HG02759 (cell line): ENCODE results near the gene C8B.

Experiments
- ATAC-seq: cut with Tn5 transposase; IDR thresholded peaks from one replicate; pipeline ENCODE4 v1.9.1; 2021; ENCODE audit warnings: mild to moderate bottlenecking, moderate library complexity; ENCODE audit not compliant: unreplicated experiment

C8B gene

DNA sequence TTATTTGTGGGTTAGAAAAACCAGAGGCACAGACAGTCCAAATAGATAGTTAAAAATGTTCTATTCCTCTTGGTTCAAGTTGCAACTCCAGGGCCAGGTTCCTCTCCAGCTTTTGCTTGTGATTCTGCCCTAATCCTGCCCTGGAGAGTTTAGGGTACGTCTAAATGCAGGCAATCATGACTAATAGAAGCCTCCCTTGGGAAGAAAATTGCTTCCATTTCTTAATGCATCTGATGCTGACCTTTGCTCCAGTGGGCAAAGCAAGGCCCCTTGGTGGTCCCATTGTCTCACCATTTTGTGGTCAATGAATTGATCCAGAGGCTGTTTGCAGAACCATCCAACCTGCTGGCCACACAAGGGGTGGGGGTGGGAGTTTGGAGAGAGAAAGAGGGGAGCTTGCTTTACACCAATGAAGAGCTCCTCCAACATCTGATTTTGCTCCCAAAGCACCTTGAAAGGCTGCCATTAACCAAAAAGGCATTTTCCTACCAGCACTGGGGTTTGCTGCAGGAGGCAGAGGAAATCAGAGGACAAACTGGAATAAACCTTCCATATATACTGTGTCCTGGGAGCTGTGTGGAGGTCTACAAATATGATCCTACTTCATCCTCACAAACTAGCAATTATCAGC, 31.3 kb downstream of the C8B start:
- no peak for ATAC-seq

DNA sequence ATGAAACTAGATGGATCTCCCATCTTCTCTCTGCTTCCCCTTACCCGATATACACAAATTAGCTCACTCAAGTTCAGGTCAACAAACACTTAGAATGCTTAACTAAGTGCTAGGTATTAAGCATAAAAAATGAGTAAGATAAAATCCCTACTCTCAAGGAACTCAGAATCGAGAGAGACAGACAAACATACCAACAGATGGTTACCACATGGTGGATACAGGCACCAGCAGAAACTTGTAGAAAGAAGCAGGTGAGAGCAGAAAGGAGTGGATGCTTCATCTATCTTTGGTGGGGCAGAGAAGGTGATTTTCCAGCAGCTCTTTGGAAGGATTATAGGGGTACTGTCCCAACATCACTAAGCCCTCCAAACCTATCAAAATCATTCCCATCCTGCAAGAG, 32.2 kb downstream of the C8B start:
- no peak for ATAC-seq

DNA sequence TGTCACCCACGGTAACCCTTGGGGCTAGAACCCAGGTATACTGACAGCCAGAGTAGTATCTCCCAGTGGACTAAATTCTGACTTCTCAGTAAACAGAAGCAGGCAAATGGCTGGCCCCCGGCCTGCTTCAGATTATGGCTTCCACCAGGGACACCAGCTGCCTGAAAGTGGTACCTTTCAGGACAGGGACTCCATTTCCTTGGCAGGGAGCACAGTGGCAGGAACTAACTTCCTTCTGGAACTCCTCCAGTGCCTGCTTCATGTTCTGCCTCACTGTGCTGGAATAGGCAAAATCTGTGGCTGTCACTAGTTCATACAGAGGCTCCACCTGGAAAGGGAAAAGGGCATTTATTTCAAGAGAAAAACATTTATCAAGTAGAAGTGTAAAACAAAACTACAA, 32.7 kb downstream of the C8B start:
- ATAC-seq = no peak

DNA sequence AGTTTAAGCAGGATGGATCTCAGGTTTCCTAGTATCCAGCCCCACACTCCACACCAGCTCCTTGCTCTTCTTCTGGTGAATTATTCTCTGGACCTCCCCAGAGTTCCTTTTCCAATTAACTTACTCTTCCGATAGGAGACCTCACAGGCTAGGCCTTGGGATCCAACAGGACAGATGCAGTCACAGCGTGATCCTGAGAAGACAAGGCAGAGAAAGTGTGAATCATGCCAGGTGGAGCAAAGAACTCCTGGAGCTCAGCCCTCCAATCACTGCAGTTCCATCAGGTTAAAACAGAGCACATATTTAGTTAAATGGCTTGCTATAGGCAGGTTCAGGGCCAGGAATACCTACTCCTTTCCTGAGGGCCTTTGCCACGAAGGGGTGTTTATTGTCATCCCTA, 34.1 kb downstream of the C8B start:
- ATAC-seq = no peak

DNA sequence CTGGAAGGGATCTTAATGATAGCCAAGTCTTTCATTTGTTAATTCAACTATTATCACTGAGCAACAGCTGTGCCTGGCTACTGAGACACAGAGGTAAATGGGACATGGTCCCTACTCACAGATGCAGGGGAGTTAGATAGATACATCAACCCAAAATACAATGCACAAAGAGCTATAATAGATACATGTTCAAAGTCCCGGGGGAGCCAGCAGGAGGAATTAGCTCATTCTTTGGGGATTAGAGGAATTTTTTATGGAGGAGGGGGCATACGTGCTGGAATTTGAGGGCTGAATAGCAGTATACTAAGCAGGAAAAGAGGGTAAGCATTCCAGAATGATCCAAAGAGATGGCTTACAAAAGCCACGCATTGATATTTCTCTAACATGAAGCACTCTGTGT, 34.6 kb downstream of the C8B start:
- ATAC-seq = no peak

DNA sequence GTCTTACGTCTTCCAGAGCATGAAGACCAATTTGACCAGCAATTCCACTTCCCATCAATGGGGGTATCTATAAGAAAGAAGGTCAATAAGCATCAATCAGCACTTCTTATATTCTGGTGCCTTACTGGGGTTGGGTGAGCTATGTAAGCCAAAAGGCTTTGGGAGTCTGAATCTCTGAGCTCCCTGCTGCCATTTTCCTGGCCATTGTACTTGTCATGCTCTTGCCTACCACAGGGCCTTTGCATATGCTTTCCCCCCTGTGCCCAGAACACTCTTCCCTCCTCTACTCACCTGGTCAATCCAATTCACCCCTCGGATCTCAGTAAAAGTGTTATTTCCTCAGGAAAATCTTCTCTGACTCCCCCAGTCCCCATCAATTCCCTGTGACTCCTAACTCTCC, 36.3 kb downstream of the C8B start:
- no peak for ATAC-seq

DNA sequence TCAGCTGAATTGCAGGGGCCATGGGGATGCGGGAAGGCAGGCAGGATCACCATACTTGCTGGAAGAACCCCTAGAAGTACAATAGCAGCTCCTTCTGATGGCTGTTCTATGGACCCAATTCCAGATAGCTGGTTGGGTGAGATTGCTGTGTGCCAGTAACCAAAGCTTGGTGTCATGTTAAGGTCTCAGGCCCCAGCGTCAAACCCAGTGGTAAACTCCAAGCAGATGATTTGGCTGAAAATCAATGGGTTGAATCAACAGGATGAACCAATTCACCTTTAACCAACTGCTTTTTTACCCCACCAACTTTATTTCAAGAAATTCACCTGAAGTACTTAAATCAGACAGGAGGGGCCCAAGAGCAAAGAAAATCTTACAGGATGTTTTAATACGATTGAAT, 37.8 kb downstream of the C8B start:
- ATAC-seq = no peak

DNA sequence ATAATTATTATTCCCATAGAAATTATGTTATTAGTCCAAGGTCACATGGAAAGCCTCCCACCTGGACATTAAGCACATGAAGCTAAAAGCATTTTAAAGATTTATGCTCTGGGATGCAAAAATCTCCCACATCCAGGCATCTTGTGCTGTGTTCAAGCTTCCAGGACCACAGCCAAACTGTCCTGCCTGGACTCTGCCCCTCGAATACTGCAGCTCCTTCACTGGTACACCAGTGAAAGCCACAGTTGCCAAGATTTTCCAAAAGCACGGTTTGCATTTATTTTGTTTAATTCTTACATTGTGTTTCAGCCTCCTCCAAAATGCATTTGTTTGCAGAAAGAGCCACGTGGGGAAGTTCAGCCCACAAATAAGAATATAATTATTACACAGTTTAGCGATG, 38.6 kb downstream of the C8B start:
- no peak for ATAC-seq

DNA sequence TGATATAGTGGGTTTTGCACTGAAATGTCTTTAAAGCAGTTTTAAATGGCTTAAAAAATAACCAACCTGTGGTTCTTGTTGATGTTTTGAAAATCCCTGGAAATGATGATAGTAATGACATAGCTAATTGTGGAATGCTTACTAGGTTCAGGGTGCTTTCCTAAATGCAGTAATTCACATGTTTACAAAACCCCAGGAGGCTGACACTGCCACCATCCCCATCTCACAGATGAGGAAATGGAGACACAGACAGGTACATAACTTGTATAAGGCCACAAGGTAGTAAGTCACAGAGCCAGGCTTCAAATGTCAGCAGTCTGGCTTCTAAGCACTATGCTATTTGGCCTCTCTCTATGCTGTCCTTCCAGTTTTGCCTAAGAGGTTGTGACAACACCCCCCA, 40.6 kb downstream of the C8B start:
- ATAC-seq = no peak

DNA sequence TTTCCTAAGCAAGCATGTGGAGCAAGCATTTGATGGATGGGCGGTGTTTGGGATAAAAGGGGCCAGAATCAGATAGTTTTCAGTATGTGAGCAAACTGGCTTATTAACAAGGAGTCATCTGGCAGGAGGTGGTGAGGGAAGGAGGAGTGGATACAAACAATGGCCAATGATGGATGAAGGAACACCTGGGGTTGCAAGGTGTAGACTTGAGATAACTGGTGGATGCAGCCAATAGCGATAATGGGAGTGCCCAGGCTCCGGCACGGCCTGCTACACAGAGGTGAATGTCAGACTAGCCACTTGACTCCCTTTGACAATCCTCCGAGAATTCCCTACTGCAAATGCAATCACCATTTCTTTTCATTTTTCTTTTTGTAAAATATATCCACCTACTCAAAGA, 41.7 kb downstream of the C8B start:
- no peak for ATAC-seq

DNA sequence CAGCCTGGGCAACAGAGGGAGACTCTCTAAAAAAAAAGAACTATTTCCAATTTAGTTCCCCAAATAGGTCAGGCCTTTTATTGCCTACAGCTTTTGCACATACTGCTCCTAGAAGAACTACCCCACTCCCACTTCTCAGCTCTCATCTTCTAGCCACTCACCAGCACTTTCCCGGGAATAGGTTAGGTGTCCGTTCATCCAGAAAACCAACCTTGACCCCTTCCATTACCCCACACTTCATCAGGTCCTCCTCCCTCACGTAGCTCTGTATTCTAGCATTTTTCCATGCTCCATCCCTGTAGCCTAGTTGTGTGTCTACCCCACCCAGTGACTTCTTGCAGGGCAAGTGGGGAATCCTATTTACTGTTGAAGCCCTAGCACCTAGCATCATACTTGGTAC, 42.6 kb downstream of the C8B start:
- no peak for ATAC-seq

DNA sequence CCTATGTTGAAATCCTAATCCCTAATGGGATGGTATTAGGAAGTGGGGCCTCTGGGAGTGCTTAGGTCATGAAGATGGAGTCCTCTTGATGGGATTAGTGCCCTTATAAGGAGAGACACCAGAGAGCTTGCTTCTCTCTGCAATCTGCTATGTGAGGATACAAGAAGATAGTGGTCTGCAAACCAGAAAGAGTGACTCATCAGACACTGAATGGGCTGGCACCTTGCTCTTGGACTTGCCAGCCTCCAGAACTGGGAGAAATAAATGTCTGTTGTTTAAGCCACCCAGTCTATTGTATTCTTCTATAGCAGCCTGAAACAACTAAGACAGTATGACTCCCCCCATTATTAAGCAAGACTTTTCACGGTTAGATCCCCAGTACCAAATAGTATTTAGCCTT, 43.3 kb downstream of the C8B start:
- ATAC-seq = no peak

DNA sequence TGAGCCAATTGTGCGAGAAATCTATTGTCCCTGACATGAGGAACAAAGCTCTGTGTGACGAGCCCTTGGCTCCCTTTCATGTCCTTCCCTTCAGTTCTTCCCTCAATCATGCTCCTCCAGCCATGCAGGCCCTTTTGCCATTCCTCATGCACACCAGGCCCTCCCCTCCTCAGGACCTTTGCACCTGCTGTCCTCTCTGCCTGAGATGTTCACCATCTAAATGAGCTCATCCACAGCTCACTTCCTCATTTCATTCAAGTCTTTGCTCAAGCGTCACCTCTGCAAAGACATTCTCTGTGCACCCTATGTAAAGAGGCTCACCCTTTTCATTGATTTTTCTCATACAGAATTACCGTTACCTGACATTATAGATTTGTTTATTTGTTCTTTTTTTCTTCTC, 43.7 kb downstream of the C8B start:
- no peak for ATAC-seq

DNA sequence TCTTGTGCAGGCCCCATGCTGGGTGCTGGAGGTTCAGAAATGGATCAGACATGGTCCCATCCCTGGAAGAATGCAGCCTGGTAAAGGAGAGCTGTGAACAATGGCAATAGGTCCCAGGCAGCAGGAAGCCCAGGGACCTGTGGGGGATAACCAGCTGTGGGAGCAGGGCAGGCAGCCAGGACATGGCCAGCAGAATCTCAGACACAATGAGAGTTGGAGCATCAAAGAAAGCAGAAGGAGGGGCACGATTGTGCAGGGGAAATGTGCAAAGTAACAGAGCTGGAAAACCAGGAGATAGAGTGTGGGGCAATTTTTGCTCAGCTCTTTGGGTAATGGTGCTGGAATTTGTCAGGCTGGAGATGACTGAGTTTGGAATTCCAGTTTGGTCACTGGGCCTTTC, 44.3 kb downstream of the C8B start:
- ATAC-seq = no peak

DNA sequence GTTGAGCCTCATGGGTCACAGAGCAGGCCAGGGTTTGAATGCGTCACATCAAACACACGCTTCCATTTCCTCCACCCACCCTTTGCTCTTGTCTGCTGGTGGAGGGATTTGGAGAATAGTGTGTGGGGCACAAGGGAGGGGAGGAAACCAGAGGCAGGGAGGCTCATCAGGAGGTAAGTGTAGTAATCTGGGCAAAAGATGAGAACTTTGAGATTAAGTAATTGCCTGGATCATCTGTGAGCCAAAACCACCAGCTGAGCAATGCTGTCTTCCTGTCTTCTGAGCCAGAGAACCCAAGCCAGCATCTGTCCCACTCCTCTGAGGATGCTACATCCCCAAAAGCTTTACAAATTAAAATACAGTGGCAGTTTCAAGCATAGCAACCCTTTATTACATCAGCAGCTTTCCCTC, 45.2 kb downstream of the C8B start:
- ATAC-seq = no peak

DNA sequence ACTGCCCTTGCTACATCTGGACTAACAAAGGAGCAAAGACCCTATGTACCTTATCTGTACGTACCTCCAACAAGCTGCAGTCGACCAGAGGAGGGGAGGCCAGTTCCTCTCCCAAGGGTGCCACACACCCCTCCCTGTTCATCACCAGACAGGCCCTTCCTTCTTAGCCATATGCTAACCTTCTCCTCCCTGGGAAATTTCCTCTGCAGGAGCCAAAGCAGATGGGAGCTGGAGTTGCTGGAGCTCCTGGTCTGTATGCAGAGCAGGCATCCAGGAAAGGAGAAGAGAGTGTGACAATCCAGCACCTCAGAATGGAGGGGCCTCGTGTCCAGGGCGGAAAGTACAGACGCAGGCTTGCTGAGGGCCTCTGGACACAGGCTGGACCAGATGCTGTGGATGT, 48.5 kb downstream of the C8B start:
- ATAC-seq = no peak

DNA sequence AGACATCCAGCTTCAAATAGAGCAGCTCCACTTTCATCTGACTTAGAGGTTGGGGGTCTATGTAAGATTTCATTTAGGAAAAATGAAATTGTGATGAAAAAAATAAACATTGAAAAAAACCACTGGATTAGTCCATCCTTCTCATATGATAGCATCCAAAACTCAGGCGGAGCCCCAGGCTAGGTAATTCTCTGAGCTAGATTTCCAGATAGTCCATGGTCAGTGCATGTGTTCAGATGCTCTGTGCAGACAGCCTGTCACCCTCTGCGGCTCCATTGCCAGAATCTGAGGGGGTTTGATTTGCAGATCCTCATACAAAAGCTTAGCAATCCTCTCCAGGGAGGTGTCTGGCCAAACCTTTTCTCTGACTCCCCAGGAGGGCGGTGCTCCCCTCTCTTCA, 49.2 kb downstream of the C8B start:
- ATAC-seq = no peak

DNA sequence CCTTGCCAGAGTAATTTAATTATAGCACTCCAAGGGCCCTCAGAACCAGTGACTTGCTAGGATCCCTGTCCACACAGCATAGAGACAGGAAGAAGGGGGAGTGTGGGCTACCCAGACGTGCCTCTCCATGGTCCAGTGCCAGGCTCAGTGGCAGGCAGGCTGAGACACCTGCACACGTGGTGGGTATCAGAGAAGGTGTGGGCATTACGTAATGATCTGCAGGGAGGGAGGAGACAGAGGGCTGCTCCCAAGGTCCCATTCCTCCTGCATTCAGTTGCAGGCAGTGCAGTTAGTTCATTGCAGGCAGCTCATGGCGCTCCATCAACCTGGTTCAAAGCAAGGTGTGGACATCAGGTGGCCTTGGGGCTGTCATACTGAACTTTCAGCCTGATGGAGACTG, 49.9 kb downstream of the C8B start:
- no peak for ATAC-seq

DNA sequence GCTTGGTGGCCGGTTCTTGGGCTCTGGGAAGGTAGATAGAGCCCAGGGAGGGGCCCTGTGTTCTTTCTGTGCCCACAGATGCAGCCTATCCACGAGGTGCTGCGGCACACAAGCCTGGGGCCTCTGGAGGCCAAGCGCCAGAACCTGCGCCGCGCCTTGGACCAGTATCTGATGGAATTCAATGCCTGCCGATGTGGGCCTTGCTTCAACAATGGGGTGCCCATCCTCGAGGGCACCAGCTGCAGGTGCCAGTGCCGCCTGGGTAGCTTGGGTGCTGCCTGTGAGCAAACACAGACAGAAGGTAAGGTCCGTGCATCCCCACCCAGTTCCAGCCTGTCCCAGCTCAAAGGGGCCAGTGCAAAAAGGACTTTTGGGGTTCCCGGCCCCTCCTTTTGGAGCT, 53.5 kb downstream of the C8B start:
- ATAC-seq = no peak

DNA sequence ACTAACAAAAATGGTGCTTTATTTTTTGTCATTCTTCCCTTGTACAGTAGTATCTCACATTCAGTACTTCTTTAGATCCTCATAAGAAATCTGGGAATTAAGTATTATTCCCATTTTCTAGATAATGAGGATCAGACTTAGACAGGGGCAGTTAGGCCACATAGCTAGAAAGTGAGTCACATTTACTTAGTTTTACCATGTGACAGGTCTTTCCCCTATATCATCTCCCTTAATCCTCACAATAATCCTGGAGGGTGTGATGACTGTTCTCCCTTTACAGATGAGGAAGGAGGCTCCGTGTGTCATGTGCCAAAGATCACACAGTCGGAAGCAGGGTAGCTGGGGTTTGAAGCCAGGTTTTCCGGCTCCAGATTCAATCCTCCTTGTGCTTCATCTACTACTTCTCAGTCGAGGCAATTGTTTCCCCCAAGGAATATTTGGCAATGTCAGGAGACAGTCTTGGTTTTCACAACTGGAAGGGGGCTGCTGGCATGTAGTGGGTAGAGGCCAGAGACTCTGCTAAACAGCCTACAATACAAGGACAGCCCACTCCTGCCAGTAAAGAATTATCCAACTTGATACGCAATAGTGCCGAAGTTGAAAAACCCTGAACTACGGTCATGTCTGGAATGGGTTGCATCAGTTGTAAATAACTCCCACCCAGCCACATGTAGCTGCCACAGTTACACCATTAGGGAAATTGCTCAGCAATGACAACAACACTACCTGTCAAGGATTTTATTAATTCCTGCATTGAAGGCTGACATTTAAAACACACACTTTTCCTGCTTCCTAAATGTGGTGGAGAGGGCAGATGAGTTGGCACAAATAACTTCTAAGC, 54.5 kb downstream of the C8B start:
- ATAC-seq = no peak

DNA sequence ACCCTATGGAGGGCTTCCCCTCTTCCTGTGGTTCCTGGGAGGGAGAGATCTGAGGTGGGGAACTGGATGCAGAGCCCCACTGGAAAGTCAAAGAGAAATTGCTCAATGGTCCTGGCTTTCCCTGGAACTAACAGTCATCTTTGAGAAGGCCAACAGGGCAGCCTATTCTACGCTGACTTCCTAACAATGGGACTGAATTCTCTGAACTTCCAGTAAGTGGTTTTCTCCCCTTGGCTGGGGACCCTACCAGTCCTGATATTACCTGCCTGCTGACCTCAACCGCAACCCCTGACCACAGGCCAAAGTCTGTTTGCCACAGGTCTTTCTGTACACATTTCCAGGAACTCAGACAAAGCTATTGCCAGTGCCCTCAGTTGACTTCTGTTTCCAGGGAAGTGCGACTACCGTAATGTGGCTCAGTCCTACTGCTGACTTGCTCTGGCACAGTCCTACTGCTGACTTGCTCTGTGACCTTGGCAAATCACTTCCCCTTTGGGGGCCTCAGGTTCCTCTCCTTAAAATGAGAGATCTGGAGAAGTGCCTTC, 55.3 kb downstream of the C8B start:
- no peak for ATAC-seq

DNA sequence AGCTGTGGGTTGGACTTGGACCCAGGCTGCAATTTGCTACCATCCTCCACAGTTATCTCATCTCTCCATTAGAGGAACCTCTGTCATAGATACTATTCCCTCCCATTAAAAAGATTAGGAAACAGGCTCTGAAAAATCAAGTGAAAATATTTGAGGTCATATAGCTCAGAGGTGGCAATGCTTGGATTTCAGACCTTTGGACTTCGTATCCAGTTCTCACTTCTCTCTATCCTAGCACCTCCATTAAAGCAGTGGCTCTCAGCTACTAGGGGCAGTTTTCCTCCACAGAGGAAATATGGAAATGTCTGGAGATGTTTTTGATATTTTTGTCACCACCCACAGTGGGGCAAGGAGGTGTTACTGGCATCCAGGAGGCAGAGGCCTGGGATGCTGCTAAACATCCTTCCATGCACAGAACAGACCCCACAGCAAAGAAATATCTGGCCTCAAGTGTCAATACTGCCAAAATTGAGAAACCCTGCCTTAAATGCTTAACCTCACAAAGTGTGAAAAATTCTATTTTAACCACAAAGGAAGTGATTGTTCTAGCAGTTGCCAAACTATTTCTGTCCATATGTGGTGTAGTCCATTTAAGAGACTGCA, 57.1 kb downstream of the C8B start:
- no peak for ATAC-seq
